ENCODE measurements around the gene UBE2I.

DNA sequence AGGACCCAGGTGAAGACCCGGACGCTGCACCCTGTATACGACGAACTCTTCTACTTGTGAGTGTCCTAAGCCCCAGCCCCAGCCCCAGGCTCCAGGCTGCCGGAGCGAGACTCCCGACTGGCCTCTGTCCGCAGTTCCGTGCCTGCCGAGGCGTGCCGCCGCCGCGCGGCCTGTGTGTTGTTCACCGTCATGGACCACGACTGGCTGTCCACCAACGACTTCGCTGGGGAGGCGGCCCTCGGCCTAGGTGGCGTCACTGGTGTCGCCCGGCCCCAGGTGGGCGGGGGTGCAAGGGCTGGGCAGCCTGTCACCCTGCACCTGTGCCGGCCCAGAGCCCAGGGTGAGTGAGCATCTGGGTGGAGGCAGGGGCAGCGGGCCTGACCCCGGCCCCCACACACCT is 38.5 kb downstream of the UBE2I start:
- TF ChIP-seq POLR2A (IDR thresholded peaks at IDR 0.05) (no peak), POLR2AphosphoS5 (IDR thresholded peaks at IDR 0.05) (no peak)
- TF ChIP-seq, protein P1, sequence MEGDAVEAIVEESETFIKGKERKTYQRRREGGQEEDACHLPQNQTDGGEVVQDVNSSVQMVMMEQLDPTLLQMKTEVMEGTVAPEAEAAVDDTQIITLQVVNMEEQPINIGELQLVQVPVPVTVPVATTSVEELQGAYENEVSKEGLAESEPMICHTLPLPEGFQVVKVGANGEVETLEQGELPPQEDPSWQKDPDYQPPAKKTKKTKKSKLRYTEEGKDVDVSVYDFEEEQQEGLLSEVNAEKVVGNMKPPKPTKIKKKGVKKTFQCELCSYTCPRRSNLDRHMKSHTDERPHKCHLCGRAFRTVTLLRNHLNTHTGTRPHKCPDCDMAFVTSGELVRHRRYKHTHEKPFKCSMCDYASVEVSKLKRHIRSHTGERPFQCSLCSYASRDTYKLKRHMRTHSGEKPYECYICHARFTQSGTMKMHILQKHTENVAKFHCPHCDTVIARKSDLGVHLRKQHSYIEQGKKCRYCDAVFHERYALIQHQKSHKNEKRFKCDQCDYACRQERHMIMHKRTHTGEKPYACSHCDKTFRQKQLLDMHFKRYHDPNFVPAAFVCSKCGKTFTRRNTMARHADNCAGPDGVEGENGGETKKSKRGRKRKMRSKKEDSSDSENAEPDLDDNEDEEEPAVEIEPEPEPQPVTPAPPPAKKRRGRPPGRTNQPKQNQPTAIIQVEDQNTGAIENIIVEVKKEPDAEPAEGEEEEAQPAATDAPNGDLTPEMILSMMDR (IDR thresholded peaks at IDR 0.05) = no peak

Measured in prostate gland (tissue), 2 donors.